GM21423 (cell line): ENCODE data around the gene TUBA1A.
A peak's percentile ranks its signal among the peaks of the same experiment; 100 is the strongest.
"Not testable (repeated sequence)": the region's sequence is repeated elsewhere in the genome, so short reads cannot be mapped to it uniquely, and the experiment has no call there.

Source experiments
- ATAC-seq: cut with Tn5 transposase; IDR thresholded peaks from one replicate; pipeline ENCODE4 v1.9.1; 2021; ENCODE audit warnings: mild to moderate bottlenecking, moderate library complexity; ENCODE audit not compliant: unreplicated experiment

TUBA1A gene

GRCh38 chr12:49188916-49189367 is at the start of gene TUBA1A:
Gene TUBA1A, minus strand, starts transcription at chr12:49189080. Its CDS starts 101 bp downstream, at chr12:49188979.
- peak; percentile 91 for ATAC-seq

DNA sequence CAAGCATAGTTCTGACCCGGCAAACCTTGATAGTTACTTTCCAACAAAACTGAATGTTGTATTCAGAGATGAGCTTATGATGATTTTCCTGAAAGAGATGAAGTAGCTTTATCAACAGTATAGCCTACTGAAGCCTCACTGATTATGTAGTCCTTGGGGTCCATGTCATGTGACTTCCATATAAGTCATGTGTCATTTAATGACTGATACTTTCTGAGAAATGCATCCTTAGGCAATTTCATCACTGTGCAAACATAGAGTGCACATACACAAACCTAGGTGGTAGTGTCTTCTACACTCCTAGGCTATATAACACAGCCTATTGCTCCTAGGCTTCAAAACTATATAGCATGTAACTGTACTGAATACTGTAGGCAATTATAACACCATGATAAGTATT is 47.5 kb upstream of the TUBA1A start:
- no peak for ATAC-seq

DNA sequence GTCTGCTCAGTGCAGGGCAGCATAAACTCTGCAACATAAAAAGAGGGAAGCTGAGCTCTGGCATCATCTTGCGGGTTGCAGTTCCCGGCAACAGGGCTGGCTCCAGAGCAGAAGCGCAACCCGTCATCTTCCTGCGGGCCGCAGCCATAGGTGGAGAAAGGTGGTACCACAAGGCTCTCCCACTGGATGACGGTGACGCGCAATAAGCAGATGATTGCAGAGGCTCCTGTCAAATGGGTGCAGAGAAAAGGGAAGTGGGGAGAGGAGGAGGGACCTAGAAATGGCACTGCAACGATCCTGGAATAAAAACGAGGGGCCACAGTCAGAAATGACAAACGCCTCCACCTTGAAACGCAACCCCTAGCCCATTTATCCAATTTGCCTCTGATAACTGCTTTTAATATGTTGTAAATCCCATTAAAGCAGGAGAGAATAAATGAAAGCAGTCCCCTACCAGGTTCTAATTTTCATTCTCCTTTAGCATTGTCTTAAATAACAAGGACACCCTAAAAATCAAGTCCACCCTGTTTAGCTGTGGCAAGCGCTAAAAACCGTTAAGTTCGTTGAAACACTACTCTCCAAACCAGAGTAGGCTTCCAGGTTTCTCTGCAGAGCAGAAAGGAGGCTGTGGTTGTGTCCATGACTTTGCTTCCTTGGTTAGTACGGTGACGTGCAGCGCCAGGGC is 45.1 kb upstream of the TUBA1A start:
- peak; percentile 54 for ATAC-seq

DNA sequence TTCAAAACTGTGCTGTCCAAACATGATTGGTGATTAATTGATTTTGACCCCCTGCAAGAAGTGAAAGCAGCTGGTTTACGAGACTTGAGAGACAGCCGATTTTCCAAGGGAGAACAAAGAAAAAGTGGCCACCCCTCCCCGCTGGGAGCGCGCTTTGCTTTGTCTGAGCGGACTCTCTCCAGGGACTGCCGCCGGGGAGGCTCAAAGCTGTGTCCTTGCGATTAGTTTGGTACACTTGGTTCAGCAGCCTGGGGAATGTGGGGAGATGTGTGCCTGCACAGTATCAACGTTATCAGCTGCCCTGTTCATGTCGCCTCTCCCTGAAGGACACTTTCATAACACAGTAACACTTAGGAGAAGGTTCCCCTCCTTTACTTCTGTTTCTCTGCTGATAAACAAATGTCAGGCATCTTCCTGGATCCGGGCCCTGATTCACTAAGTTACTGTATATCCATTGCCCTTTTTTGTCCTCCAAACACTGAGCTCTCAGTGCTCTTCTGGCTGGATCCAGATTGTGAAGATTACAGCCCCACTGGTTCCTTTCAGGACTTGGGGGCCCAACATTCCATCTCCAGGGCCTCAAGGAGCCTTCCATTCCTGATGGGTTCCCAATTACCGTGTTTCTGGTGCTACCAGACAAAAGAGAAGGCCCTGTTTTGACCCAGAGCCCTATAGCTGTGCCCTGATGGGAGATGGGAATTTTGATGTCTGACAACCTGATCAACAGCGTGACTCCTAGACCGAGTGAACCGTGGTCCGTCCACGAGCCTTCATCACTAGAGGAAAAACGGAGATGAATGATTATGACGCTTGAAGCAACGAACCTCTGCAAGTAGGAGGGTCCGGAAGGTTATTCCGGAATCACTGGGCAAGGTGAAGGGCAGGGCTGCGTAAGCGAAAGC is 44.3 kb upstream of the TUBA1A start:
- no peak for ATAC-seq

DNA sequence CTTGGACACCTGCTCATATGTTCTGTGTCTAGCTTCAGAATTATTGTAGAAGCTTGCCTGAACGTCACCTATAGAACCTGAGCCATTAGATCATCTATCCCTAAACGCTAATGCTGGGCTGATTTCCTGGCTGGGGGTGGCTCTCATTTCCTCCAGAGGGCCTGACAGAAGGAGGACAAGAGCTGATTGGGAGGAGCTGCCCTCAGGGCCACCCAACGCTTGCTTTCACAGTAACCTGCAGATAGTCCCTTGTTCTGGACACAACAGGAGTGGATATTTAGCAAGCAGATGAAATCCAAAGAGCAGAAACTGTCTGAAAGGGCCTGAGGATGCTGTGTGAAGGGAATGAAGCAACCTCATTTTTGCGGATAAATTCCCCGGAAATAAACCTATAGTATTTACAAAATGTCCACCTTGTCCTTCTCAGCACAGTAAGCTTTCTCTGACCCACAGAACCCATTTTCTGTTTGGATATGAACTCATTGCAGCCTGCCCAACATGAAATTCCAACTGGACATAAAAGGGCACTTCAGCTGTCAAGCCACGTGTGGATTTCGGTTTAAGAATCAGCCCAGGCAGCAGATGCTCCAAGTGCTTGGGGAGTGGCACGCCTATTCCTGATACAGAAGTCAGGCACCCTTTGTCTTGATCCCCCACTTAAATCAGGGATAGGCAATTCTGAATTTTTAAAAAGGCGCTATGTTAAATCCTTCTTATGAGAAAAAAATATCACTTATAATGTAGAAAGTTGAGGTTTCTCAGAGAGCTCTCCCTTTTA is 43.2 kb upstream of the TUBA1A start:
- ATAC-seq, result no peak

DNA sequence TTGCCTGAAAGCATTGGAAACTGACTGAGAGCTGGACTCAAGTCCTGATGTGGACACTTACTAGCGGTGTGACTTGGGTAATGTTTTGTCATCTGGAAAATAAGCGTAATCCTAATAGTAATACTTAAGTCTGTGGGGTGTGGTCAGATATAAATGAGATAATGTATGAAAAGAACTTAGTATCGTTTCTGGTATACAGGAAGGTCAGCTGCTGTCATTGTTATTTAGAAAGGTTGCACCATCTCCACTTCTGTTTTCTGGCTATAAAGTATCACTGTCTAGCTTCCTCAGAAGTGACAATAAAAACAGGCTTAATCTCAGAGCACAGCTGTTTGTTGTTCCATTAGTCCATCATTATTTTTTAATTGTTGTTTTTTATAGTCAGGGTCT is 41.9 kb upstream of the TUBA1A start:
- no peak for ATAC-seq

- ATAC-seq, result no peak
These were observed 41.4 kb upstream of the TUBA1A start for GRCh38 chr12:49230176-49230804.

- no peak for ATAC-seq
These were observed 39.8 kb upstream of the TUBA1A start for GRCh38 chr12:49228653-49229052.

GRCh38 chr12:49227713-49228112 is 38.8 kb upstream of the TUBA1A start:
- ATAC-seq, result no peak

DNA sequence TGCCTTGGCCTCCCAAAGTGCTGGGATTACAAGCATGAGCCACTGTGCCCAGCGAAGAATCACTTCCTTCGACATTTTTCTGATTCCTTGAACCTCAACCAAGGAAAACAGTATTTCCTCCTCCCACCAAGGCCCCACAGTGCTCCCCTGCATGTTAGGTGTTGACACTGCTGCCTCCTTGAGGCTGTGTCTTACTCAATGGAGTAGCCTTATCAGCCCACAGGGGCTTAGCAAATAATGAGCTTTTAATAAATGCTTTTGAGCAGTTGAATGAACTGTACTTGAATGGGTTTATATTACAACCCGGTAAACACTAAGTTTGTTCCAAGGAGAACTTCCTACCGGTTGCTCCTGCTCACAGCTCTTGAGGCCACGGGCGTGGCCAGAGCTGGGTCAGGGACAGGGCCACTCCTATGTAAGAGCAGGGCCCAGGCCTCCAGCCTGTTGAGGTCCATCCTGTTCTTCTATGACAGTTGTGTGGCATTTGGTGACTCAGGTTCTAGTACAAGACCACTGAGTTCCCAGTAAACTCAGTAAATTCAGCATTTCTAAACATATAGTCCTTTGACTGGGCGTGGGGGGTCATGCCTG is 36.8 kb upstream of the TUBA1A start:
- no peak for ATAC-seq

GRCh38 chr12:49223590-49224369 is 34.9 kb upstream of the TUBA1A start:
- no peak for ATAC-seq

DNA sequence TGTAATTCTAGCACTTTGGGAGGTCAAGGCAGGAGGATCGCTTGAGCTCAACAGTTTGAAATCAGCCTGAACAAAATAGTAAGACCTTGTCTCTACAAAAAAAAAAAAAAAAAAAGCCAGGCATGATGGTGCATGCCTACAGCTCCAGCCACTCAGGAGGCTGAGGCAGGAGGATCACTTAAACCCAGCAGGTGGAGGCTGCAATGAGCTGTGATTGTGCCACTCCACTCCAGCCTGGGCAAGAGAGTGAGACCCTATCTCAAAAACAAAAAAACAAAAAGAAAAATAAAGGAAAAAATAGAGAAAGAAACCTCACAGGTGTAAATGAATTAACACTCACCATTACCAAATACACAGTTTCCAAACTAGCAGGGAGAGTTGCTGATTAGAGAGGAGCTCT is 34.2 kb upstream of the TUBA1A start:
- ATAC-seq, result no peak

- ATAC-seq, result no peak
These were observed 32.1 kb upstream of the TUBA1A start for GRCh38 chr12:49220972-49221371.

GRCh38 chr12:49219417-49220026 is 30.6 kb upstream of the TUBA1A start:
- ATAC-seq, result no peak

GRCh38 chr12:49212572-49212971 is 23.7 kb upstream of the TUBA1A start:
- no peak for ATAC-seq

GRCh38 chr12:49210703-49211102 is 21.8 kb upstream of the TUBA1A start:
- not testable (repeated sequence) for ATAC-seq

GRCh38 chr12:49208676-49209075 is 19.8 kb upstream of the TUBA1A start:
- ATAC-seq, result no peak

DNA sequence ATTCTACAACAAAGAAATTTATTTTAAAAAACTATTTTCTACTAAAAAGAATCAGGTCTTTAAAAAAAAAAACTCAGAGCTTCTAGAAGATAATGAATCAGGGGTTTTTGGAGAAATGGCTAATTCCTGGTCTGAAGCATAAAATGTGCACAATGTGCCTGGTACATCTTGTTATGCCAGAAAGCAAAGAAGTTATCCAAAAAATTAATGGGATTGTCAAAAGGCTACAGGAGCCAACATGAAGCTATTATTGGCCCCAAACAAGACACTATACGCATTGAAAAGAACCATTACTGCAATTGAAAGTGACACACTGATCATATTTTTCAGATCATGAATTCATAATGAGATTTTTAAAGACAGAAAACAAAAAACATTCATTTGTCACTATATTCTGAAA is 19.3 kb upstream of the TUBA1A start:
- no peak for ATAC-seq

DNA sequence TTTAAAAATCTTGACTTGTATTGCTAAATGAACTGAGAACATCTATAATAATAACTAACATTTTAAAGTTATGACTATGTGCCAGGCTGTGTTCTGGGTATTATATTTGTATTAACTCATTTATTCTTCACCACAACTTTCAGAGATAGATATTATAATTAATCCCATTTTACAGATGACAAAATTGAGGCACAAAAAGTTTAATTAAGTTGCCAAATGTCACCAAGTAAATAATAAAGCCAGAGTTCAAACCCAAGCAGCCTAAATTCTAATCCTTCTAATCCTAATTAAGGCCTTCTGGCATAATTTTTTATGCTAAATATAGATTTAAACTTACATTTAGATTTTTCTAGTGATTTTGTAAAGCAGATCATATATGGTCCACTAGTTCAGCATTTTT is 17.5 kb upstream of the TUBA1A start:
- ATAC-seq, result no peak
